GM12878 (cell line): ENCODE data around the gene BMP8B. TPM values are rescaled to one million over a fixed set of nuclear protein-coding genes. Genes with fewer than 3 reads are reported as not detected.
A peak's percentile ranks its signal among the peaks of the same experiment; 100 is the strongest.

Experiments used
- CEBPZ ChIP-seq: fragments of 150-350 bp; IDR thresholded peaks from 2 replicates; pipeline ENCODE4 v1.6.1; 2016; ENCODE audit warnings: low read depth, low read length
- CHD2 ChIP-seq: IDR thresholded peaks from 2 replicates; pipeline ENCODE4 v1.6.1; 2011; ENCODE audit warnings: low read depth, low read length, improper control_type of control experiment, borderline replicate concordance
- CREM ChIP-seq: IDR thresholded peaks from 2 replicates; pipeline ENCODE4 v1.6.1; 2014; ENCODE audit warnings: antibody characterized with exemption, low read depth
- E4F1 ChIP-seq: fragments of 450-650 bp; IDR thresholded peaks from 2 replicates; pipeline ENCODE4 v1.6.1; 2018; ENCODE audit warnings: borderline replicate concordance, mild to moderate bottlenecking; ENCODE audit not compliant: partially characterized antibody
- FOS ChIP-seq: IDR thresholded peaks from 3 replicates; pipeline ENCODE4 v1.6.1; 2011; ENCODE audit warnings: borderline replicate concordance; ENCODE audit not compliant: insufficient read length; ENCODE audit errors: extremely low read depth
- HDGF ChIP-seq: fragments of 450-650 bp; IDR thresholded peaks from 2 replicates; pipeline ENCODE4 v1.6.1; 2016; ENCODE audit warnings: antibody characterized with exemption
- MEF2B ChIP-seq: fragments of 450-650 bp; IDR thresholded peaks from 2 replicates; pipeline ENCODE4 v1.6.1; 2018; ENCODE audit warnings: mild to moderate bottlenecking, moderate library complexity; ENCODE audit not compliant: partially characterized antibody, poor library complexity, severe bottlenecking
- MLLT1 ChIP-seq: fragments of 450-650 bp; IDR thresholded peaks from 2 replicates; pipeline ENCODE4 v1.6.1; 2016; ENCODE audit warnings: mild to moderate bottlenecking
- PAX5 ChIP-seq: IDR thresholded peaks from 2 replicates; pipeline ENCODE4 v1.6.1; 2011; ENCODE audit warnings: low read depth, low read length, borderline replicate concordance
- PML ChIP-seq: IDR thresholded peaks from 2 replicates; pipeline ENCODE4 v1.6.1; 2012; ENCODE audit warnings: low read length, inconsistent platforms
- POLR2AphosphoS2 ChIP-seq: IDR thresholded peaks from 2 replicates; pipeline ENCODE4 v1.6.1; 2011; ENCODE audit warnings: low read depth, mild to moderate bottlenecking, low read length, improper control_type of control experiment, moderate library complexity
- PRDM15 ChIP-seq: fragments of 450-650 bp; formaldehyde crosslinking; IDR thresholded peaks from 2 replicates; pipeline ENCODE4 v1.4.0; 2020; ENCODE audit warnings: mild to moderate bottlenecking, moderate library complexity
- RAD51 ChIP-seq: fragments of 450-650 bp; IDR thresholded peaks from 2 replicates; pipeline ENCODE4 v1.6.1; 2016; ENCODE audit warnings: moderate library complexity, mild to moderate bottlenecking, inconsistent platforms
- SIN3A ChIP-seq: IDR thresholded peaks from 2 replicates; pipeline ENCODE4 v1.6.1; 2012; ENCODE audit warnings: low read depth, low read length, improper control_type of control experiment
- SKIL ChIP-seq: fragments of 450-650 bp; IDR thresholded peaks from 2 replicates; pipeline ENCODE4 v1.6.1; 2017; ENCODE audit warnings: mild to moderate bottlenecking, low read depth, inconsistent platforms; ENCODE audit not compliant: poor library complexity, severe bottlenecking
- YY1 ChIP-seq: IDR thresholded peaks from 2 replicates; pipeline ENCODE4 v1.6.1; 2011; ENCODE audit warnings: low read depth, mild to moderate bottlenecking, low read length
- polyA plus RNA-seq, 11 experiments: library from polyadenylated mRNA; depleted of rRNA in 4 of 11; unstranded in 6 of 11; stranded (reverse) in 5 of 11; fragments of >200 nt; fragmentation: Nextera tagmentation in 4 of 11; fragmentation: Illumina TruSeq in 1 of 11; extraction: Ambion mirVana in 4 of 11; extraction: Trizol in 1 of 11; gene quantifications; 1 replicate in 1 of 11; 2 replicates in 10 of 11; pipeline versions ENCODE4 v1.2.1 to v1.2.3, GENCODE V29; 2011 to 2016; ENCODE audit warnings: inconsistent platforms in 2 of 11, missing spikeins in 2 of 11, low read depth in 1 of 11
- total RNA-seq, 4 experiments: library from RNA; depleted of rRNA in 3 of 4; stranded (reverse); fragments of >200 nt in 3 of 4; fragmentation: Illumina TruSeq in 1 of 4; extraction: Trizol in 1 of 4; gene quantifications; 2 replicates each; pipeline versions ENCODE4 v1.2.1 to v1.2.3, GENCODE V29; 2013 to 2021

BMP8B gene
- total and polyA plus RNA-seq, 10 of the 15 experiments (the other 5 are each of a cell fraction or from before 2014, with no cell fraction given) = 0.09 to 1.2 (median 0.52) TPM

- TF ChIP-seq SKIL (peak; percentile 48), YY1 (no peak), POLR2AphosphoS2 (no peak), CEBPZ (no peak), RAD51 (no peak), PRDM15 (CRISPR knock-in tag) (no peak), SIN3A (no peak), PML (no peak), MEF2B (peak; percentile 81), E4F1 (no peak), CREM (no peak), PAX5 (no peak), FOS (no peak), CHD2 (no peak), MLLT1 (no peak), HDGF (no peak)
Observed at GRCh38 chr1:39727221-39727931, 61.3 kb downstream of the BMP8B start (continued).
